ENCODE results near the gene AJAP1.

The AJAP1 gene

GRCh38 chr1:4743978-4744750 lies 89.8 kb downstream of the AJAP1 start:
- no peak for DNase-seq

- no peak for DNase-seq
These were observed 91.2 kb downstream of the AJAP1 start for GRCh38 chr1:4745560-4745959.

GRCh38 chr1:4749406-4749805 lies 95.0 kb downstream of the AJAP1 start:
- no peak for DNase-seq

DNA sequence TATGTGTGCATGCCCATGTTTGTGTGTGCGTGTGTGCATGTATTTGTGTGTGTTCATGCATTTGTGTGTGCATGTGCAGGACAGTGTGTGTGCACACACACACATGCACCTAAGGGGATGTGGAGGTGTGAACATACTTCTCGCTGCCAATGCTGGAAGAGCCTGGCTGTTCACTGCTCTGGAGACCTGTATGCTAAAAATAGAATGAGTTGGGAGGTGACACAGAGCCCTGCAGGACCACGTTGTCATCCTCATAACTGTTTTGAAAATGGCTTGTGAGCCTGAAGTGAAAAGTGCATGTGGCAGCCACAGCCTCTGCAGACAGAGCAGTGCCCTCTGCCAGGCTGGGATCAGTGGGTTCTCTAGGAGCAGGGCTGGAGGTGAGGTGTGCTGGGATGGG lies 95.8 kb downstream of the AJAP1 start:
- DNase-seq, result no peak

- DNase-seq, result no peak
These were observed 97.7 kb downstream of the AJAP1 start for GRCh38 chr1:4752059-4752458.

DNA sequence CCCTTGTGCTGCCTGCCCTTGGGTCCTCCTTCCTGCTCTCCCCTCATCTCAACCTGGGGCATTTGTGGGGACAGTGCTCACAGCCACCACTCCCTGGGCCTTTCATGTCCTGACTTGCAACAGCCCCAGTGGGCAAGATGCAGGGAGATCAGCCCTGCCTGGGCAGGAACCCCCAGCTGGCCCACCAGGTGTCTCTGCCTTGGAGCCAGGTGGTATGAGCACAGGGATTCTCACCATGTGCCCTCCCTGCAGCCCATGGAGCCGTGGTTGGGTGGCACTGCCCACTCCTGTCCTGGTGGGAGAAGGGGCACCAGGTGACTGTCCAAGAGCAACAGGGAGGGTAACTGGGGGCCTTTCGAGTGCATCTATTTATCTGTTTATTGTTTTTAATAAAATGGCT lies 100.4 kb downstream of the AJAP1 start:
- DNase-seq, result no peak

GRCh38 chr1:4755301-4755845 lies 101.0 kb downstream of the AJAP1 start:
- no peak for DNase-seq

- DNase-seq, result no peak
These were observed 101.6 kb downstream of the AJAP1 start for GRCh38 chr1:4755864-4756504.

GRCh38 chr1:4756851-4757580 lies 102.6 kb downstream of the AJAP1 start:
- DNase-seq, result no peak

DNA sequence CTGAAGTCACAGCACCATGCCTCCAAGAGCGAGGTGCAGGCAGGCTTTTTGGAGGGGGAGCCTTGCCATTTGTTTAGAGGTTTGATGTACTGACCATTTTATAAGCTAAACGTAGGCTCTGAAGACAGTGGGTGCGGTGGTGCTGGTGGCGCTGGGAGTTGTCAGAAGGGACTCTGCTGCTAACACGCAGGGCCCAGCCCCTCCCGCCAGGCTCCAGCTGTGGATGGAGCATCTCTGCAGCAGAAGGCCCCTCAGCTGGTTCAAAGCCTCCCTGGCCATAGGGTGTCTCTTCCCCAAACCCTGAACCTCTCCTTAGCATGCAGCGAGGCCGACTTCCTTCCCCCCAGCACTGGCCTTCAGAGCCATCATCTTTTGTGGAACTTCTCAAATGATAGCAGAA lies 105.3 kb downstream of the AJAP1 start:
- DNase-seq, result no peak

GRCh38 chr1:4760088-4760487 lies 105.7 kb downstream of the AJAP1 start:
- no peak for DNase-seq

- no peak for DNase-seq
These were observed 106.9 kb downstream of the AJAP1 start for GRCh38 chr1:4761324-4761723.

DNA sequence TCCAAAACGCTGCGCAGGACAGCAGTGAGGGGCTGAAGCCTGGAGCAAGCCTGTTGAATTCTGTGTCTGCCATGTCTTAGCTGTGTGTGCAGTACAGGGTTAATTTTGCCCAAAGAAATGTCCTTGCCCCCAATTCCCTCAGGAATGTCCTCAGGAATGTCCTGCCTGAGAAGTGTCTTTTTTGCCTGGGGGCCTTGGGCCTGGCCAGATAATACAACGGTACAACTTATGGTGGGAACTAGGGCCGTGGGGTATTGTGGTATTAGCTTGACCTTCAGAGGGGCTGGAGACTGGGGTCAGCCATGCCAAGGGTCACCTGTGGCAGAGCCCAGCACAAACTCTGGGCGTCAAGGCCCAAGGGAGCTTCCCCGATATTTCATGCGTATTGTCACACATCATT lies 107.7 kb downstream of the AJAP1 start:
- DNase-seq, result no peak

- no peak for DNase-seq
These were observed 112.9 kb downstream of the AJAP1 start for GRCh38 chr1:4767308-4767707.

- no peak for DNase-seq
These were observed 114.1 kb downstream of the AJAP1 start for GRCh38 chr1:4768553-4768952.

GRCh38 chr1:4769516-4770280 lies 115.3 kb downstream of the AJAP1 start:
- DNase-seq, result no peak

GRCh38 chr1:4770713-4771112 lies 116.3 kb downstream of the AJAP1 start:
- DNase-seq, result no peak

- DNase-seq, result no peak
These were observed 116.9 kb downstream of the AJAP1 start for GRCh38 chr1:4771267-4771666.

DNA sequence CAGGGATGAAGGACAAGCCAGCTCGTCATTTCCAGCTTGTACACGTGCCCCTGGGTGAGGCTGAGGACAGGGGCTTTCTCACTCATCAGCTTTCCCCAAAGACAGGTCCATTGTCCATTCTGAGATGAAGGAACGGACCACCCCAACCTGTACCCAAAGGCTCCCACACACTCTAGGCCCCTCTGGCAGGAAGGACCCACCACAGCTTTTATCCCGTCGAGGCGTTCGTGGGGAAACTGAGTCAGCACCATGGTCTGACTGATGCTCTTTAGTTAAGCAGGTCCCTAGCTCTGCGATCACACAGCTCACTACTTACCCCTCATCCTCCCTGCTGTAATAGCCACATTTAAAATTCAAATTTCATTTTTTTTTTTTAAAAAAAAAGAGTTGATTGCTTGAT lies 117.3 kb downstream of the AJAP1 start:
- DNase-seq, result no peak

DNA sequence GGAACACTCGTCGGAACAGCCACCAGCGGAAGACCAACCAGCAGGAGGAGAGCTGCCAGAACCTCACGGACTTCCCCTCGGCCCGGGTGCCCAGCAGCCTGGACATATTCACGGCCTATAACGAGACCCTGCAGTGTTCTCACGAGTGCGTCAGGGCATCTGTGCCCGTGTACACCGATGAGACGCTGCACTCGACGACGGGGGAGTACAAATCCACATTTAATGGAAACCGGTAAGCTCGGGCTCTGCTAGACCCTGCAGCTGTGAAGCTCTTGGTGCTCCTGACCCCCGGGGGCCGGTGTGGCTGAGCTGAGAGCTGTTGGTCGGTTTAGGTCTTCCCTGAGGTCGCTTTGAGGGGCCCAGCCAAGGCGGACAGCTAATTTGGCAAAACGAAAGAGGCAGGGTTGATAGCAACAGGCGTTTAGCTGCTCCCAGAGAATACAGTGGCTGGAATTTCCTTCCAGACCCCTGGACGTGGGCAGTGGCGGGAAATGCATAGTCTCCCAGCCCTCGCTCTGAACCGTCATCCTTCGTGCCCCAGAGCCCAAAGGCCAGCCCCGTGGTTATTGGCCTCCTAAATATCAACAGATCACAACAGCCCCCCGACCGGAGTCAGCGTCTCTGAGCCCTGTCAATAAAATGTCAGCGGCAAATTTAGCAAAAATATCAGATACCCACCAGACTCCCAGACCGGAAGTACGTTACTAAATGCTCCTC lies 118.0 kb downstream of the AJAP1 start:
- no peak for DNase-seq

DNA sequence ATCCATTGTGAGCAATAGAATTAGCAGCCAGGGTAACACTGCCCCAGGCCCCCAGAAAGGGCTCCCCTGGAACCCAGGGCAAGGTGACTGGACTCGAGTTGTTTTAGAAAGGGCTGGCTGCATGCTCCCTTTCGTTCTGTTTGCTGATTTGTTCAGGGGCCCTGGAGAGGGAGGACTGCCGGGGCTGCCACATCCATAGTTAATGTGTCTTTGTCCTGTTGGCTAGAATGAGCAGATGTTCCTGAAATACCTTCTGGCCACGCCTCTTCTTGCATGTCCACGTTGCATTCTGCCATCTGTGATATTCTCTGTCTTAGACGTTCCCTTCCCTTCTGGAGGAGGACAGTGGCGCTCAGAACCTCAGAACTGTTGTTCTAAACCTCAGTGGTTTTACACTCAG lies 118.8 kb downstream of the AJAP1 start:
- DNase-seq, result no peak

- no peak for DNase-seq
These were observed 121.1 kb downstream of the AJAP1 start for GRCh38 chr1:4775506-4775905.
